ENCODE data around the gene STRBP. TPM values are rescaled to one million over a fixed set of nuclear protein-coding genes. Genes with fewer than 3 reads are reported as not detected.

Gene STRBP
- total RNA-seq, 1 donor from 2014 or later: 45.4 TPM

GRCh38 chr9:123168586-123168985 is 99.8 kb downstream of the STRBP start:
- peaks cover 3% of the 10 kb centered on the region for H3K27me3 Mint-ChIP-seq (ENCODE audit: unreplicated experiment)
- H3K36me3 Mint-ChIP-seq (ENCODE audit: low read depth, unreplicated experiment): no peaks in the 10 kb centered on the region
- no peak for DNase-seq (ENCODE audit: low spot score)
- peaks cover 20% of the 10 kb centered on the region for H3K4me1 Mint-ChIP-seq (ENCODE audit: unreplicated experiment)
- H3K4me3 Mint-ChIP-seq (ENCODE audit: unreplicated experiment): no peak overlapping the region
- no peak for TF ChIP-seq CTCF (IDR thresholded peaks at IDR 0.05; ENCODE audit: unreplicated experiment)
- no peaks in the 10 kb centered on the region for H3K9me3 Mint-ChIP-seq (ENCODE audit: unreplicated experiment)
- H3K27ac Mint-ChIP-seq (ENCODE audit: unreplicated experiment): no peak overlapping the region

- TF ChIP-seq CTCF (IDR thresholded peaks at IDR 0.05; ENCODE audit: unreplicated experiment): no peak
- Mint-ChIP-seq H3K27me3 (ENCODE audit: unreplicated experiment) (peaks cover 3% of the 10 kb centered on the region), H3K36me3 (ENCODE audit: low read depth, unreplicated experiment) (no peaks in the 10 kb centered on the region), H3K4me3 (ENCODE audit: unreplicated experiment) (no peak overlapping the region), H3K9me3 (ENCODE audit: unreplicated experiment) (no peaks in the 10 kb centered on the region), H3K27ac (ENCODE audit: unreplicated experiment) (no peak overlapping the region), H3K4me1 (ENCODE audit: unreplicated experiment) (peaks cover 28% of the 10 kb centered on the region)
- no peak for DNase-seq (ENCODE audit: low spot score)
Measured at GRCh38 chr9:123167474-123167873, 100.9 kb downstream of the STRBP start.

- Mint-ChIP-seq H3K36me3 (ENCODE audit: low read depth, unreplicated experiment) (no peaks in the 10 kb centered on the region), H3K27me3 (ENCODE audit: unreplicated experiment) (peaks cover 3% of the 10 kb centered on the region), H3K4me3 (ENCODE audit: unreplicated experiment) (no peak overlapping the region), H3K27ac (ENCODE audit: unreplicated experiment) (peak overlapping the region; percentile 40), H3K9me3 (ENCODE audit: unreplicated experiment) (no peaks in the 10 kb centered on the region), H3K4me1 (ENCODE audit: unreplicated experiment) (peaks cover 34% of the 10 kb centered on the region)
- no peak for TF ChIP-seq CTCF (IDR thresholded peaks at IDR 0.05; ENCODE audit: unreplicated experiment)
- no peak for DNase-seq (ENCODE audit: low spot score)
Measured at GRCh38 chr9:123165813-123166212, 102.6 kb downstream of the STRBP start.

- Mint-ChIP-seq H3K4me3 (ENCODE audit: unreplicated experiment) (no peak overlapping the region), H3K36me3 (ENCODE audit: low read depth, unreplicated experiment) (no peaks in the 10 kb centered on the region), H3K27me3 (ENCODE audit: unreplicated experiment) (peaks cover 3% of the 10 kb centered on the region), H3K27ac (ENCODE audit: unreplicated experiment) (no peak overlapping the region), H3K4me1 (ENCODE audit: unreplicated experiment) (peaks cover 32% of the 10 kb centered on the region), H3K9me3 (ENCODE audit: unreplicated experiment) (no peaks in the 10 kb centered on the region)
- TF ChIP-seq CTCF (IDR thresholded peaks at IDR 0.05; ENCODE audit: unreplicated experiment): no peak
- no peak for DNase-seq (ENCODE audit: low spot score)
Measured at GRCh38 chr9:123164285-123164684, 104.1 kb downstream of the STRBP start.

GRCh38 chr9:123162791-123163345 is 105.5 kb downstream of the STRBP start:
- no peaks in the 10 kb centered on the region for H3K27me3 Mint-ChIP-seq (ENCODE audit: unreplicated experiment)
- no peak for DNase-seq (ENCODE audit: low spot score)
- H3K4me3 Mint-ChIP-seq (ENCODE audit: unreplicated experiment): no peak overlapping the region

More at GRCh38 chr9:123162791-123163345, 105.5 kb downstream of the STRBP start:
- Mint-ChIP-seq H3K36me3 (ENCODE audit: low read depth, unreplicated experiment) (no peaks in the 10 kb centered on the region), H3K9me3 (ENCODE audit: unreplicated experiment) (no peaks in the 10 kb centered on the region), H3K27ac (ENCODE audit: unreplicated experiment) (peak overlapping the region; percentile 96), H3K4me1 (ENCODE audit: unreplicated experiment) (peaks cover 32% of the 10 kb centered on the region)
- TF ChIP-seq CTCF (IDR thresholded peaks at IDR 0.05; ENCODE audit: unreplicated experiment): no peak
